Naive thymus-derived CD8-positive, alpha-beta T cell (primary cell): ENCODE results near the gene WDR72. TPM values are rescaled to one million over a fixed set of nuclear protein-coding genes. Genes with fewer than 3 reads are reported as not detected.
"Not testable (repeated sequence)": the region's sequence is repeated elsewhere in the genome, so short reads cannot be mapped to it uniquely, and the experiment has no call there.

Experiments
- ATAC-seq, 2 donors: fragments of 150-1000 bp; cut with Tn5 transposase in 1 of 2; sonication (Bioruptor Pico), chemical (Tn5 transposase) in 1 of 2; 1 replicate in 1 of 2; 2 replicates in 1 of 2; pipeline ENCODE4 v1.10.0; 2021; ENCODE audit warnings: mild to moderate bottlenecking in 2 of 2, moderate library complexity in 2 of 2
- POLR2A ChIA-PET: fragments of 350-600 bp; sonication (Branson Sonifier 250); formaldehyde crosslinking; loops from one replicate; lab custom pipeline; 2021; ENCODE audit warnings: antibody characterized with exemption; lab: Charles Lee
- DNase-seq, 10 donors: peaks; one replicate each; pipeline versions ENCODE4 v3.0.0 to v3.0.0-alpha.2; 2020 to 2022
- H3K27ac Mint-ChIP-seq, 10 donors: one replicate each; pipeline ENCODE4 v1.8.0; 2020 to 2022; ENCODE audit warnings: mild to moderate bottlenecking in 10 of 10, mixed read lengths in 10 of 10, moderate library complexity in 4 of 10, inconsistent platforms in 1 of 10
- H3K27me3 Mint-ChIP-seq, 5 donors: one replicate each; pipeline ENCODE4 v1.8.0; 2021 to 2022; ENCODE audit warnings: mixed read lengths in 5 of 5
- H3K36me3 Mint-ChIP-seq, 3 donors: one replicate each; pipeline ENCODE4 v1.8.0; 2020 to 2022; ENCODE audit warnings: mixed read lengths in 3 of 3, mild to moderate bottlenecking in 2 of 3, inconsistent platforms in 1 of 3
- H3K4me1 Mint-ChIP-seq, 4 donors: one replicate each; pipeline ENCODE4 v1.8.0; 2021 to 2022; ENCODE audit warnings: mixed read lengths in 4 of 4
- H3K4me3 Mint-ChIP-seq, 10 donors: one replicate each; pipeline ENCODE4 v1.8.0; 2020 to 2022; ENCODE audit warnings: mild to moderate bottlenecking in 10 of 10, mixed read lengths in 10 of 10, moderate library complexity in 6 of 10, inconsistent platforms in 1 of 10
- H3K9me3 Mint-ChIP-seq, 9 donors: one replicate each; pipeline ENCODE4 v1.8.0; 2020 to 2022; ENCODE audit warnings: mixed read lengths in 9 of 9, mild to moderate bottlenecking in 3 of 9, inconsistent platforms in 1 of 9, moderate library complexity in 1 of 9
- polyA plus RNA-seq, 3 donors: library from polyadenylated mRNA; unstranded; fragments of 300-500 nt; fragmentation: Illumina TruSeq; gene quantifications; one replicate each; pipeline ENCODE4 v1.2.3, GENCODE V29; 2021
- total RNA-seq, 8 experiments: library from RNA in 2 of 8; stranded (reverse) in 2 of 8; gene quantifications; one replicate each; pipeline ENCODE4 v1.2.3 and lab custom pipeline; 2021 to 2026

The WDR72 gene
- not detected for total RNA-seq
- polyA plus RNA-seq: not detected
- 0 to 0.26 (median 0) reads per million in 6 experiments for total RNA-seq (lab: John Stamatoyannopoulos, UW)

DNA sequence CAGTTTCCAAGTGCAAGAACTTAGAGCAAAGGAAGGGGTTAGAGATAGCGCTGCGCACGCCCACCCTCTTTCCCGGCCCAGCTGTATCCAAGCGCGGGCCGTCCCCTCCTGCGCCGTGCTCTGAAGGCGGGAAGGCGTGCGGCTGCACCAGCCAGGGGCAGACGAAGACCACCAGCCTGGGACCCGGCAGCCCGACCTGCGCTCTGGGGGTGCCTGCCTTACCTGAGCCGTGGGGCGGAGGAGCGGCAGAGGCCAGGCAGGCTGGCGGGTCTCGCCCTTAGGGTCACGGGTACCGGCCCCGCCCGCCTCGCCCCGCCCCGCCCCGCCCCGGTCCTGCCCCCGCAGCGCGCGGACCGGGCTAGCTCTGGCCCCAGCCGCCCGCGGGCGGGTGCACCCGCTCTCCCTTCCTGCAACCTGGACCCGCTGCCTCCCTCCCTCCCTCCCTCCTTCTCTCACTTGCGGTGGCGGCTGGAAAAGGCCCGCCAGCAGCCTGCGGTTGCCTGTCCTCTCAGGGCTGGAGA lies at the start of gene WDR72:
Gene WDR72 (minus strand): TSS at position 253 of the 521 bp plus-strand sequence. CDS start 26,514 bp downstream, outside the sequence.
- H3K27ac Mint-ChIP-seq: peak within 1 kb of the TSS in 1 of 10 donors; percentile 63
- POLR2A ChIA-PET: no interaction called here

DNA sequence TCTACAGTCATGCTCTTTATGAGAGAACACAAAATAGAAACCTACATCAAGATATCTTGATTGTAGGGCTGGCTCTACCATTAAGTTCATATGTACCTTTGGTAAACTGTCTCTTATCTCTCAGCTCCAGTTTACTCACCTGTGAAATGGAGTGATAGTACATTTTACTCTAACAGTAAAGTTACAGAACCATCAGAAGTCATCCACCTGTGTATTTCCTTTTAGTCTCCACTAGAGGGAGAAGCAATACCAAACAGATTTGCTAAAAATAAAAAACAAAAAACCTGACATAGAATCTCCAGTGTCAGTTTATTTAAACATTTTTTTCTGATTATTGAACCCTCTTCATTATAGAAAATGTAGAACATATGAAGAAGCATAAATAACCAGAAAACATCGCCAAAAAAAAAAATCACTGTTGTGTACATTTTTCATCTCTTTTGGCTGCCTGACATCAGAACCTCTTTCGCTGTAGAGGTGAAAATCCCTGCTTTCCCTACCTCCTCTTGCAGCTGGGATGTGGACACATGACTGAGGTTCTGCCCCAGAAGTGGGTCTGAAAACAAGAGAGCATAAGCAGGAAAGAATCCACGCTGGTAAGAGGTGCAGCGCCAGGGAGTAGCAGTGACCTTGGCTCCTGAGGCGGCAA lies 48.7 kb upstream of the WDR72 start:
- Mint-ChIP-seq H3K4me3 (no peak overlapping the region), H3K27me3 (peaks cover 0 to 8% (median 1%) of the 10 kb centered on the region in 5 donors), H3K4me1 (no peaks in the 10 kb centered on the region), H3K36me3 (no peaks in the 10 kb centered on the region), H3K9me3 (peaks cover 0 to 5% (median 0%) of the 10 kb centered on the region in 9 donors), H3K27ac (no peak overlapping the region)
- ATAC-seq (no peak), DNase-seq (no peak)
- POLR2A ChIA-PET: no interaction called here

More for the DNA sequence above, at the start of gene WDR72:
- Mint-ChIP-seq H3K4me3 (peak within 1 kb of the TSS in 4 of 10 donors; percentile 8 to 42 (median 20)), H3K27me3 (peaks cover 28 to 74% (median 50%) of the 10 kb centered on the region in 5 donors), H3K9me3 (peaks cover 0 to 25% (median 11%) of the 10 kb centered on the region in 9 donors), H3K36me3 (peaks cover 0 to 13% (median 0%) of the 10 kb centered on the region in 3 donors), H3K4me1 (peaks cover 0 to 10% (median 3%) of the 10 kb centered on the region in 4 donors)
- DNase-seq (no peak), ATAC-seq (no peak)

DNA sequence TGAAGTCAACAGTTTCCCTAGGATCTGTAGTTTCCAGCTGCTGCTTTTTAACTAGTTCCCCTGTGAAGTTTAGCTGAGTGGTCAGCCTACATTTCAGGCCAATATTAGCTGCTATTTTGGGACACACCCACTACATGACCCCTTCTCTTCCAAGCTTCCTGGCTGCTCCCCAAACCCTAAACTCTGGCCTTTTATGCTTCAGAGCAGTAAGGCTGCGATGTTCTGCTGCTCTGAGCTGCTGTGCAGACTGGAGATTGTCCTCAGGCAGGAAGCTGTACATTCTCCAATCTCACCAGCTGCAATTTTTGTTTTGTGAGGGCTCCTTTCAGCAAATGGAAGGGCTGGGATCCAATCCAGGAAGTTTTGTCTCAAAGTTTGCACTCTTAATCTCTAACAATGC lies 48.0 kb upstream of the WDR72 start:
- Mint-ChIP-seq H3K36me3 (no peaks in the 10 kb centered on the region), H3K4me3 (no peak overlapping the region), H3K27ac (no peak overlapping the region), H3K4me1 (no peaks in the 10 kb centered on the region), H3K9me3 (peaks cover 0 to 5% (median 0%) of the 10 kb centered on the region in 9 donors), H3K27me3 (peaks cover 0 to 8% (median 1%) of the 10 kb centered on the region in 5 donors)
- DNase-seq (no peak), ATAC-seq (no peak)
- POLR2A ChIA-PET: no interaction called here

DNA sequence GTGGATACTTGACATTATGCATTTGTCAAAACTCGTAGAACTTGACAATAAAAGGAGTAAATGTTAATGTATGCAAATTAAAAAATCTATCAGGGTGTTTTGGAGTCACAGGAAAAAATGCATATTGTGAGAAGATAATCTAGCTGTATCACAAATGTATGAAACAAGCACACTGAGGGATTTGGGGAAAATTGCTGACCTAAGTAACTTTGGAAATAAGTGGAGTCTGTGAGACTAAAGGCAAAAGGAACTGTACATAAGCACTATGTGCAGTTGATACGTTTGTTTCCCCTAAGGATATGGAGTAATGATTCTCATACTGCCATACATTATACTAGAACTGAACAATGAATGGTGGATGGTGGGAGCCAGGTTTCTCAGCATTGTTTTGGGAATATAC lies 43.2 kb upstream of the WDR72 start:
- peaks cover 0 to 11% (median 1%) of the 10 kb centered on the region in 5 donors for H3K27me3 Mint-ChIP-seq
- H3K36me3 Mint-ChIP-seq: no peaks in the 10 kb centered on the region
- H3K4me3 Mint-ChIP-seq: no peak overlapping the region
- no peaks in the 10 kb centered on the region for H3K4me1 Mint-ChIP-seq
- POLR2A ChIA-PET: no interaction called here
- DNase-seq (no peak), ATAC-seq (no peak)
- no peak overlapping the region for H3K27ac Mint-ChIP-seq
- peaks cover 0 to 8% (median 0%) of the 10 kb centered on the region in 9 donors for H3K9me3 Mint-ChIP-seq

DNA sequence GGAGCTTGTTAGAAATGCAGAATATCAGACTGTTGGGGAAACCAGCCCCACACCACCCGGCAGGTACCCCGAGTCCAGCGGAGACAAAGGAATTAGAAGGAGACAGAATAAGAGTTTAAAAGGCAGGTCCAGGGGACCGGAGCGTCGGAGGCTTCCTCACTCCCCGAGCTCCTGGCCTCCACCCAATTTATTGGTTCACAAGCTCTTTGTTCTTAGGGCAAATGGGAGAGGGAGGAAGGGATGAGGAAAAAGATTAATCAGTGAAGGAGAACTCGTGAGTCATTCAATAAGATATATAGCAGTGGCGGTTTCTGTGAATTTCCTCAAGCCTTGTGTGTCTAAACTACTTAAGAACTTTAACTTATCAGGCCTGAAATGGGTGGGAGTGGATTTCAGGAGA lies 32.1 kb upstream of the WDR72 start:
- no peaks in the 10 kb centered on the region for H3K4me1 Mint-ChIP-seq
- DNase-seq (no peak), ATAC-seq (no peak)
- H3K36me3 Mint-ChIP-seq: peaks cover 0 to 3% (median 0%) of the 10 kb centered on the region in 3 donors
- POLR2A ChIA-PET: no interaction called here
- no peak overlapping the region for H3K27ac Mint-ChIP-seq
- peaks cover 0 to 14% (median 3%) of the 10 kb centered on the region in 9 donors for H3K9me3 Mint-ChIP-seq
- no peak overlapping the region for H3K4me3 Mint-ChIP-seq
- peaks cover 4 to 31% (median 7%) of the 10 kb centered on the region in 5 donors for H3K27me3 Mint-ChIP-seq

DNA sequence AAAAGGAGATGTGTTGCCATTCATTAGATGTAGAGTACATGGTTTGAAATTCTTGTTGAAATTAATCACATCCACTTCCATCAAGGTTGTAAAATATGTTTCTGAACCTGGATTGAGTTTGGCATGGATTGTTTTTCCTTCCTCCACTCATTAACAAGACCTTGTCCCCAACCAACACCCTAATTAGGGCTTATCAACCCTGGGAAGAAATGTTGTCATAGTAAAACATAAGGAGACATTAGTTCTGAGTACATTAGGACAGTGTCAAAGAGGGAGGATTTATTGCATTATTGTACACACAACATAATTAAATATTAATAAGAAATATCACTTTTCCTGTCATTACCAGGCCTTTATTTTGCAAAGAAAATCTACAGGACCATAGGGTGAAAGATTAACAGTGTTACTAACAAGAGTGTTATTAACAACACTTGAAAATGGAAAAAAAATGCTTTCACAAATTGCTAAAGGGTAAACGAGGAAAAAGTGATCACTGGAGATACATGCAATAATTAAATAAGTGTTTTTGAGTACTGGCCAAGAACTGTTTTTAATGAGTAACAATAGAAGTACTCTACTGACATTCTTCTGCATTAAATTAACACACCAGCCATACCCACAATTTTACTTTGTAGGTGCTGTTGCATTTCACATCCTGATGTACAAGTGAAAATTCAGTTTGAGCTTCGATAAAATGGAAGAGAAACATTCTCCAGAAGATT lies 30.4 kb upstream of the WDR72 start:
- Mint-ChIP-seq H3K27ac (no peak overlapping the region), H3K36me3 (peaks cover 0 to 3% (median 0%) of the 10 kb centered on the region in 3 donors), H3K4me1 (no peaks in the 10 kb centered on the region), H3K27me3 (peaks cover 4 to 41% (median 7%) of the 10 kb centered on the region in 5 donors), H3K4me3 (no peak overlapping the region), H3K9me3 (peaks cover 0 to 14% (median 2%) of the 10 kb centered on the region in 9 donors)
- DNase-seq (no peak), ATAC-seq (no peak)
- POLR2A ChIA-PET: no interaction called here

DNA sequence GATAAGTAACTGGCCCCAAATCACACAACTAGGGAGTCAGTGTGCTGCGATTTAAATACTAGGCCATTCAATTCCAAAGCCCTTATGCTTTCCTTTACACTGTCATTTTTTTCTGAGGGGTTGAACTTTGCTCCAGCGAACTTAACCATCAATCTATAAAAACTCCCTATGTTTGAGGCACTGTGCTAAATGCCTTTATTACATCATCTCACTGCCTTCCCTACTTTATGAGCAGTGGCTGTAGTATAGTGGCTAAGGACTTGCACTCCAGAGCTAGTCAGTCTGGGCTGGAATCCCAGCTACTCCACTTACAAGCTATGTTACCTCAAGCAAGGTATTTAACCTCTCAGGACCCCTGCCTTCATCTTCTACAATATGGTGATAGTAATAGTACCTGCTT lies 26.9 kb upstream of the WDR72 start:
- DNase-seq: no peak
- Mint-ChIP-seq H3K27ac (no peak overlapping the region), H3K9me3 (peaks cover 0 to 21% (median 7%) of the 10 kb centered on the region in 9 donors), H3K27me3 (peaks cover 2 to 30% (median 5%) of the 10 kb centered on the region in 5 donors), H3K4me3 (no peak overlapping the region), H3K36me3 (peaks cover 0 to 3% (median 0%) of the 10 kb centered on the region in 3 donors), H3K4me1 (no peaks in the 10 kb centered on the region)
- POLR2A ChIA-PET: no interaction called here
- ATAC-seq: no peak

DNA sequence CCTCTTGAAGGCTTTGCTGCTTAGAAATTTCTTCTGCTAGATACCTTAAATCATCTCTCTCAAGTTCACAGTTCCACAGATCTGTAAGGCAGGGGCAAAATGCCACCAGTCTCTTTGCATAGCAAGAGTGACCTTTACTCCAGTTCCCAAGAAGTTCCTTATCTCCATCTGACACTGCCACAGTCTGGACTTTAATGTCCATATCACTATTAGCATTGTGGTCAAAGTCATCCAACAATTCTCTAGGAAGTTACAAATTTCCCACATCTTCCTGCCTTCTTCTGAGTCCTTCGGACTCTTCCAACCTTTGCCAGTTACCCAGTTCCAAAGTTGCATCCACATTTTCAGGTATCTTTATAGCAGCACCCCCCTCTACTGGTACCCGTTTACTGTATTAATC lies 25.8 kb upstream of the WDR72 start:
- H3K4me3 Mint-ChIP-seq, H3K36me3 Mint-ChIP-seq, ATAC-seq, POLR2A ChIA-PET, DNase-seq, H3K4me1 Mint-ChIP-seq, H3K27ac Mint-ChIP-seq: not testable (repeated sequence)
- H3K9me3 Mint-ChIP-seq: peaks cover 0 to 25% (median 14%) of the 10 kb centered on the region in 9 donors
- peaks cover 1 to 24% (median 5%) of the 10 kb centered on the region in 5 donors for H3K27me3 Mint-ChIP-seq

DNA sequence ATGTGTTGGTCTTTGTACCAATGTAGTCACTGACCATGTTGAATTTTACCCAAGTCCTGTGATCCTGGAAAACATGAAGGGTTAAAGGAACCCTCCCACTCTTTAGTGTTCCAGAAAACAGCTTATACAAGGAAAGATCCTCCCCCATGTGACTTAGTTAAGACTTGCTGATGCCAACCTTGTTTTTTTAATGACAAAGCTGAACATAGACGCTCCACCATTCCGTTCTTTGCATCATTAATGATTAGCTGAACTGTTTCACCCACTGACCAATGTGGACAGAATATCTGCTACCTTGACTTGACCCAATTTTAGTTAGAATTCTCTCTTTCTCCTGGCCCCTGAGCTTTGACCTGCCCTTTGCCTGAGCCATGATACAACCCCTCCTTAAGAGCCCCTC lies 3.5 kb upstream of the WDR72 start:
- POLR2A ChIA-PET: no interaction called here
- H3K9me3 Mint-ChIP-seq: peaks cover 0 to 22% (median 11%) of the 10 kb centered on the region in 9 donors
- H3K4me1 Mint-ChIP-seq: peaks cover 0 to 10% (median 3%) of the 10 kb centered on the region in 4 donors
- ATAC-seq (no peak), DNase-seq (no peak)
- peaks cover 20 to 85% (median 43%) of the 10 kb centered on the region in 5 donors for H3K27me3 Mint-ChIP-seq
- no peak overlapping the region for H3K27ac Mint-ChIP-seq
- H3K36me3 Mint-ChIP-seq: peaks cover 0 to 13% (median 0%) of the 10 kb centered on the region in 3 donors
- H3K4me3 Mint-ChIP-seq: no peak overlapping the region

DNA sequence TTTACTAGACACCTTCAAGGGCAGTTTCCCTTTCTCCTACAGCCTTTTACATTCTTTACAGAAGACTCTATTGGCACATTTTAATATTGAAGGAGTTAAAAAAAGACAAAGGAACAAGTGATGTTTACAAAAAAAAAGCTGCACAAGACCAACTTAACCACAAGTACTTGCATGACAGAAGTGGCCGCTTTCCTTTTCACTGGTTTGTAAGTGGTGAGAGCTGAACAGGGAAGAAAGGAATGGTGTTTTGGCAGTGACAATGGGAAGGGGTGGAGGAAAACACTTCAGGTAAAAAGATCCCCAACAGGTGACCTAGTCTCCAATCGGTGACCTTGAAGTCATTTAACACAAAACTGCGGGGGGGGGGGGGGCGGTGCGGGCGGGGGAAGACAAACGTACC lies 1.1 kb downstream of the WDR72 start:
- DNase-seq (no peak), ATAC-seq (no peak)
- Mint-ChIP-seq H3K27me3 (peaks cover 28 to 72% (median 50%) of the 10 kb centered on the region in 5 donors), H3K4me1 (peaks cover 0 to 10% (median 3%) of the 10 kb centered on the region in 4 donors), H3K36me3 (peaks cover 0 to 13% (median 0%) of the 10 kb centered on the region in 3 donors), H3K4me3 (peak overlapping the region in 4 of 10 donors; percentile 8 to 42 (median 24)), H3K9me3 (peaks cover 0 to 25% (median 11%) of the 10 kb centered on the region in 9 donors), H3K27ac (no peak overlapping the region)
- POLR2A ChIA-PET: no interaction called here

DNA sequence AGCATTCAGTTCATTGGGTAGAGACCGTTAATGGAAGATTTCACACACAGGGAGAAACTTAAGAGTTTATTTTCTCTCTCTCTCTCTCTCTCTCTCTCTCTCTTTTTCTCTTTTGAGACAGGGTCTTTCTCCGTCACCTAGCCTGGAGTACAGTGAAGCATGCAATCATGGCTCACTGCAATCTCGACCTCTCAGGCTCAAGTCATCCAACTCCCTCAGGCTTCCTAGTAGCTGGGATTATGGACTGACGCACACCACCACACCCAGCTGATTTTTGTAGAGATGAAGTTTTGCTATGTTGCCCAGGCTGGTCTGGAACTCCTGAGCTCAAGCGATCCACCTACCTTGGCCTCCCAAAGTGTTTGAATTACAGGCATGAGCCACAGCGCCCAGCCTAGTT lies 1.6 kb downstream of the WDR72 start:
- ATAC-seq: no peak
- no peak for DNase-seq
- H3K9me3 Mint-ChIP-seq: peaks cover 0 to 22% (median 11%) of the 10 kb centered on the region in 9 donors
- no peak overlapping the region for H3K4me3 Mint-ChIP-seq
- peaks cover 0 to 10% (median 3%) of the 10 kb centered on the region in 4 donors for H3K4me1 Mint-ChIP-seq
- peaks cover 0 to 13% (median 0%) of the 10 kb centered on the region in 3 donors for H3K36me3 Mint-ChIP-seq
- POLR2A ChIA-PET: no interaction called here
- peaks cover 28 to 67% (median 47%) of the 10 kb centered on the region in 5 donors for H3K27me3 Mint-ChIP-seq
- H3K27ac Mint-ChIP-seq: no peak overlapping the region

DNA sequence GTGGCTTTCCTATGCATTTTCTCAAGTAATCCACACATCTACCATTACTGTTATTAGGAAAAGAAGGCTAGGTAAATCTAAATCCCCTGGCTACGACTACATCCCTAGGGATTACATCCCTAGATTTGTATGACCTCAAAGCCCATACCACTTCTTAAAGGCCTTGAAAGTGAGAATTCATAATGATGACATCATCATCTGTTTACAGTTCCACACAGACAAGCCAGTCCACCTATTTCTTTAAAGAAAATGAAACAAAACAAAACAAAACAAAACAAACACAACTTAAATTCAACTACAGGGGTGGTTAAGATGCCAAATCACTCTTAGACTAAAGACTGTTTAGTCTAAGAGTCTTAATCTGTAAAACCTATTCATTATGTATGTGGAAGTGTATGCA lies 5.7 kb downstream of the WDR72 start:
- peaks cover 14 to 42% (median 20%) of the 10 kb centered on the region in 5 donors for H3K27me3 Mint-ChIP-seq
- H3K36me3 Mint-ChIP-seq: no peaks in the 10 kb centered on the region
- POLR2A ChIA-PET: no interaction called here
- H3K4me1 Mint-ChIP-seq: peaks cover 0 to 3% (median 1%) of the 10 kb centered on the region in 4 donors
- no peak overlapping the region for H3K27ac Mint-ChIP-seq
- H3K4me3 Mint-ChIP-seq: no peak overlapping the region
- H3K9me3 Mint-ChIP-seq: peaks cover 0 to 5% (median 0%) of the 10 kb centered on the region in 9 donors
- ATAC-seq (no peak), DNase-seq (no peak)
